Measurements from ENCODE around the gene RPL19. TPM values are rescaled to one million over a fixed set of nuclear protein-coding genes. Genes with fewer than 3 reads are reported as not detected.

Gene RPL19
- total RNA-seq, 1 donor = 2,108 TPM

DNA sequence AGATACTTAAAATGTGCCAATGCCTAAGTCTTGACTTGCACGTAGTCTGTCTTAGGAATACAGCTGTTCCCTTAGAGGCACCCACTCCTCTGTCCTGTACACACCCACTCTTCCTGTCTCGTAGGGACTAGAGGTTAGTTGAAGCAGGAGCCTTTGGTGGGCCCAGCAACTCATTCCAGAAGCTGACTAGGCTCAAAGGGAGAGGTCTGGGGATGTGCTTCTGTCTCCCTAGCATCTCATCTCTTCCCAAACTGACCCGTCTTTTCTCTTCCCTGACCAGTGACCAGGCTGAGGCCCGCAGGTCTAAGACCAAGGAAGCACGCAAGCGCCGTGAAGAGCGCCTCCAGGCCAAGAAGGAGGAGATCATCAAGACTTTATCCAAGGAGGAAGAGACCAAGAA is 4.2 kb downstream of the RPL19 start:
- H3K4me3 ChIP-seq (ENCODE audit: low read depth, low read length) = no peak overlapping the region
- no peak for DNase-seq (ENCODE audit: low read depth)
- TF ChIP-seq, protein P1, sequence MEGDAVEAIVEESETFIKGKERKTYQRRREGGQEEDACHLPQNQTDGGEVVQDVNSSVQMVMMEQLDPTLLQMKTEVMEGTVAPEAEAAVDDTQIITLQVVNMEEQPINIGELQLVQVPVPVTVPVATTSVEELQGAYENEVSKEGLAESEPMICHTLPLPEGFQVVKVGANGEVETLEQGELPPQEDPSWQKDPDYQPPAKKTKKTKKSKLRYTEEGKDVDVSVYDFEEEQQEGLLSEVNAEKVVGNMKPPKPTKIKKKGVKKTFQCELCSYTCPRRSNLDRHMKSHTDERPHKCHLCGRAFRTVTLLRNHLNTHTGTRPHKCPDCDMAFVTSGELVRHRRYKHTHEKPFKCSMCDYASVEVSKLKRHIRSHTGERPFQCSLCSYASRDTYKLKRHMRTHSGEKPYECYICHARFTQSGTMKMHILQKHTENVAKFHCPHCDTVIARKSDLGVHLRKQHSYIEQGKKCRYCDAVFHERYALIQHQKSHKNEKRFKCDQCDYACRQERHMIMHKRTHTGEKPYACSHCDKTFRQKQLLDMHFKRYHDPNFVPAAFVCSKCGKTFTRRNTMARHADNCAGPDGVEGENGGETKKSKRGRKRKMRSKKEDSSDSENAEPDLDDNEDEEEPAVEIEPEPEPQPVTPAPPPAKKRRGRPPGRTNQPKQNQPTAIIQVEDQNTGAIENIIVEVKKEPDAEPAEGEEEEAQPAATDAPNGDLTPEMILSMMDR (IDR thresholded peaks at IDR 0.05; ENCODE audit: insufficient read depth, low read length) = no peak

DNA sequence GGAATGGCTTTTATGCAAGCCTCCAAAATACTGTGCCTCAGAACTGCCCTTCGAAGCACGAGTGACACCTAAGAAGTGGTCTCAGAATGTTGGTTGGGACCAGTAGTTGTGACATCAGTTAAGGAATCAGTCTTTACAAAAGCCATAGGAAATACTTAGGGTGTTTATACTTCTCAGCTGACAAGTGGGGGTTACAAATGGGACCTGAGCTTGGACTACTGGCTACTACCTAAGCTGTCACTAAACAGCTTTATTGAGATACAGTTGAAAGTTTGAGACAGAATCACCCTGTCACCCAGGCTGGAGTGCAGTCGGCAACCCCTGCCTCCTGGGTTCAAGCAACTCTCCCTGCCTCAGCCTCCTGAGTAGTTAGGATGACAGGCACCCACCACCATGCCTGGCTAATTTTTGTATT is 5.0 kb downstream of the RPL19 start:
- no peak for DNase-seq (ENCODE audit: low read depth)
- TF ChIP-seq, protein P1 (IDR thresholded peaks at IDR 0.05; ENCODE audit: insufficient read depth, low read length) = no peak
- no peak overlapping the region for H3K4me3 ChIP-seq (ENCODE audit: low read depth, low read length)

DNA sequence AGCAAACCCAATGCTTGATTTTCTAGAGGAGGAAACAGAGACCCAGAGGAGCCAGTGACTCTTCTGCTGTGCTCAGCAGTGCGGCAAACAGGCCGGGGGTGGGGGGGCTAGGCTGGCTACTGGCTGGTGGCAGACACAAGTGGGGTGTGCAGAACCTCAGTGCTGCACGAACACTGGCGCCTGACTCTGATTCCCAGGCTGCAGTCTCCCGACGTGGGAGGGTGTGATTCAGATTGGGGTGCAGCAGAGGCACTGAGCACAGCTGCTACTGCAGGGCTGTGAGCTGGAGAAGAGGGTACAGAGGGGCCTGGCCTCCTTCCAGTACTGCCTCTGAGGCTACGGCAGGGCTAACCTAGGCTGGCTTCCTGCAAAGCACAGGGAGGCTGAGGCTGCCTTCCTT is 8.1 kb downstream of the RPL19 start:
- H3K4me3 ChIP-seq (ENCODE audit: low read depth, low read length) = no peak overlapping the region
- TF ChIP-seq, protein P1 (IDR thresholded peaks at IDR 0.05; ENCODE audit: insufficient read depth, low read length) = no peak
- DNase-seq (ENCODE audit: low read depth) = no peak

DNA sequence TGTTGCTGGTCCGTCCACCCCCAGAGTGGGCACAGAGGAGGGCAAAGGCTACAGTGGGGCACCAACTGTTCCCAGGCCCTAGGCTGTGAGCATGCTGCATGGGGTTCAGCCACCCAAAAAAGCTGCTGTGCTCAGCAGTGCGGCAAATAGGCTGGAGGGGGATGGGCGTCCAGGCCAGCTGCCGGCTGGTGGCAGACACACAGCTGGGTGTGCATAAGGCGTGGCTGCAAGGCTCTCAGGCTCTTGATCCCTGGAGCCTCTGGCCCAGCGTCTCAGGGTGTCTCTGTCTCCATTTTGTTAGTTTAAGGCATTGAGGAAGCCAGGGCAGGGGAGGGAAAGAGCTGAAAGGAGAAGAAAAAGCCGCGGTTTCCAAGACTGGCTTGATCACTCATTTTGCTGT is 8.8 kb downstream of the RPL19 start:
- TF ChIP-seq, protein P1 (IDR thresholded peaks at IDR 0.05; ENCODE audit: insufficient read depth, low read length) = no peak
- no peak overlapping the region for H3K4me3 ChIP-seq (ENCODE audit: low read depth, low read length)
- DNase-seq (ENCODE audit: low read depth) = no peak

DNA sequence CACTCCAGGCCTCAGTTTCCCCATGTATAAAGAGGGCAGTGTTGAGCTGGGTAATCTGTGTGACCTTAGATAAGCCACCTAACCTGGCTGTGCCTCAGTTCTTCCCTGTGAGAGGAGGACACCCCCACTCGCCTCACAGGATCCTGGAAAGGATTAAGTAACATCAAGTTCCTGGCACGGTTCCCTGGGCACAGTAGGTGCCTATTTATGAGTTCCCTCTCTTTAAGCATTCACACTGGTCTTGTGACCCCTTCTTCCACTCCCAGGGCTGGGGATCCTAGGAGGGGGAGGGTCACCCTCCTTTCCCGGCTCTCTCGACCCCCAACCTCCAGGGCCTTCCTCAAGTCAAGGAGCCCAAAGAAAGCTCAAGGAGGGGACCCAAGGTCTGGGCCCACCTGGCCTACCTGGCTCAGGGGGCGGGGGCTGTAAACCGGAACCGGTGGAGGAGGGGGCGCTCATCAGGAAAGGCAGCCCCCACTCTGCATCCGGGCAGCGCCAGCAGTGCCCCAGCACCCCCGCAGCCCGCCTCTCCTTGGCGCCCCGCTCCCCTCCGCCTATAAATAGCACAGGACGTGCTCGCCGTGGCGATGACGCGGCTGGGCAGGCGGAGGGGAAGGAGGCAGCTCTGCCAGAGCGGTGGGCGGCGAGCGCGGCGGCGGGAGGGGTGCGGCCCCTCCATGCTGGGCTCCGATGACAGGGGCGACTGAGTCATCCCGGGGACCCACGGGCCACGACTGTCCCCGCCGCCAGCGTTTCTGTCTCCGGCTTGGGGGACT is 9.4 kb downstream of the RPL19 start:
- TF ChIP-seq, protein P1 (IDR thresholded peaks at IDR 0.05; ENCODE audit: insufficient read depth, low read length) = no peak
- DNase-seq (ENCODE audit: low read depth) = peak; percentile 50
- H3K4me3 ChIP-seq (ENCODE audit: low read depth, low read length) = peak overlapping the region; percentile 44

DNA sequence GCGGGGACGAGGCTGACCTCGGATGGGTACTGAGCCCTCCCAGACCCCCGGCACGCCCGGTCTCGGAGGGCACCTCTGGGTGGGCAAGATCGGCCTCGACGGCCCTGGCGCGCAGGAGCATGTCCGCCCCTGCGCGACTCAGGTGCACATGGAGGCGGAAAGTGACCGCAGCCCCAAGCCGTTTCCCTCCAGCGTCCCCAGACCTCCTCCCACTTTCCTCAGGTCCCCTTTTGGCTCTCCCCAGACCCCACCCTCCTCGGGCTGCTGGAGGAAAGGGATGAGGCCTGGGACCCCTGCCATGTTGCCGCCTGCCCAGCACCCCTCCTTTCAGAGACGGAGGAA is 10.0 kb downstream of the RPL19 start:
- no peak for DNase-seq (ENCODE audit: low read depth)
- TF ChIP-seq, protein P1 (IDR thresholded peaks at IDR 0.05; ENCODE audit: insufficient read depth, low read length) = no peak
- peak overlapping the region; percentile 44 for H3K4me3 ChIP-seq (ENCODE audit: low read depth, low read length)
